ENCODE measurements around the gene LPAR6. TPM values are rescaled to one million over a fixed set of nuclear protein-coding genes. Genes with fewer than 3 reads are reported as not detected.
"Not testable (repeated sequence)": the region's sequence is repeated elsewhere in the genome, so short reads cannot be mapped to it uniquely, and the experiment has no call there.

Gene LPAR6
- total RNA-seq, 2 experiments from 2014 or later = 3.2 to 4.1 TPM

DNA sequence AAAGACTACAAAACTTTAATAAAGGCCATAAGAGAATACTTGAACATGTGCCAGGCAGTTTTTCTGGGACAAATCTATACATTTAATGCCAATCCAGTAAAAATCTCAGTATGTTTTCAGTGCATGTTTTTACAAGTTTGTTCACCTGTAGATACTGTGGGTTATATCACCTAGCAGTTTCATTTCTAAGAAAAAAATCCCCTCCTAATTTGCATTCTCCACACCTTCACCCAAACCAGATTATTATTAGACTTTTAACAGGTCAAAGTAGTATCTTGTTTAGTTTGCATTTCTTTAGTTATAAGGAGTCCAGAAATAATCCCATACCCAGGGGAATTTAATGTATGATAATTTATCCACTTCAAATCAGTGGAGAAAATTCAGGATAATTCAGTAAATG, 17.0 kb upstream of the LPAR6 start:
- no peak overlapping the region for H3K4me3 Mint-ChIP-seq
- peaks cover 30% of the 10 kb centered on the region for H3K4me1 Mint-ChIP-seq
- no peaks in the 10 kb centered on the region for H3K27me3 Mint-ChIP-seq
- H3K9me3 Mint-ChIP-seq = peaks cover 4% of the 10 kb centered on the region
- H3K36me3 Mint-ChIP-seq = peaks cover 15% of the 10 kb centered on the region
- DNase-seq = no peak
- no peak overlapping the region for H3K27ac Mint-ChIP-seq

GRCh38 chr13:48429036-48429435, 16.1 kb upstream of the LPAR6 start:
- peaks cover 20% of the 10 kb centered on the region for H3K36me3 Mint-ChIP-seq
- H3K9me3 Mint-ChIP-seq = peaks cover 4% of the 10 kb centered on the region
- no peak overlapping the region for H3K27ac Mint-ChIP-seq
- no peak for DNase-seq
- peaks cover 26% of the 10 kb centered on the region for H3K4me1 Mint-ChIP-seq
- H3K27me3 Mint-ChIP-seq = no peaks in the 10 kb centered on the region
- H3K4me3 Mint-ChIP-seq = no peak overlapping the region

GRCh38 chr13:48426755-48427298, 13.9 kb upstream of the LPAR6 start:
- not testable (repeated sequence) for H3K27me3 Mint-ChIP-seq, H3K27ac Mint-ChIP-seq, H3K9me3 Mint-ChIP-seq, H3K4me3 Mint-ChIP-seq, DNase-seq
- Mint-ChIP-seq H3K4me1 (peaks cover 19% of the 10 kb centered on the region), H3K36me3 (peaks cover 23% of the 10 kb centered on the region)

DNA sequence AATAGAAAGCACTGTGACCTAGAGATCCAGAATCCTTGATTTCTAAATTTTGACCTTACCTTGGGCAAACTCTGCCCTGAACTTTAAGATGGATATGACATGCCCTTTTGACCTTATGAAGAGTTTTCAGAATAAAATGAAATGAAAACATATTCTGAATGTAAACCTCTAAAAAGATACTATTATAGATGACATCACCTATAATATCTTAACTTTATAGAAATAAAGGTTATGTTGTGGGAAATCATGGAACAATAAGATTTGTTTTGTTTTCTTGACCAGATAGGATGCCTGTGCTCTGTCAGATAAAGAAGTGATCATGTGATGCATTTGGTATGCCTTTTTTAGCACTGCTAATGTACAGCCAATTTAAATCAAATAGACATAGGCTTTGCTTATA, 13.1 kb upstream of the LPAR6 start:
- Mint-ChIP-seq H3K4me3 (no peak overlapping the region), H3K36me3 (peaks cover 23% of the 10 kb centered on the region), H3K27ac (no peak overlapping the region)

GRCh38 chr13:48424212-48424611, 11.3 kb upstream of the LPAR6 start:
- peaks cover 26% of the 10 kb centered on the region for H3K36me3 Mint-ChIP-seq
- H3K9me3 Mint-ChIP-seq = peaks cover 14% of the 10 kb centered on the region

More for the DNA sequence above, 13.1 kb upstream of the LPAR6 start:
- Mint-ChIP-seq H3K9me3 (peaks cover 4% of the 10 kb centered on the region), H3K27me3 (no peaks in the 10 kb centered on the region), H3K4me1 (peaks cover 12% of the 10 kb centered on the region)
- no peak for DNase-seq

DNA sequence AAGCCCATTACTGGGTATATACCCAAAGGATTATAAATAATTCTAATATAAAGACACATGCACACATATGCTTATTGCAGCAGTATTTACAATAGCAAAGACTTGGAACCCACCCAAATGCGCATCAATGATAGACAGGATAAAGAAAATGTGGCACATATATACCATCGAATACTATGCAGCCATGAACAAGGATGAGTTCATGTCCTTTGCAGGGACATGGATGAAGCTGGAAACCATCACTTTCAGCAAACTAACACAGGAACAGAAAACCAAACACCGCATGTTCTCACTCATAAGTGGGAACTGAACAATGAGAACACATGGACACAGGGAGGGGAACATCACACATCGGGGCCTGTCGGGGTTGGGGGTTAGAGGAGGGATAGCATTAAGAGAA, 9.1 kb upstream of the LPAR6 start:
- not testable (repeated sequence) for H3K4me3 Mint-ChIP-seq

More at GRCh38 chr13:48424212-48424611, 11.3 kb upstream of the LPAR6 start:
- Mint-ChIP-seq H3K4me1 (peaks cover 3% of the 10 kb centered on the region), H3K27ac (no peak overlapping the region), H3K4me3 (no peak overlapping the region), H3K27me3 (no peaks in the 10 kb centered on the region)
- DNase-seq = no peak

GRCh38 chr13:48415516-48415915, 2.6 kb upstream of the LPAR6 start:
- H3K4me3 Mint-ChIP-seq = no peak overlapping the region
- no peak for DNase-seq
- peaks cover 43% of the 10 kb centered on the region for H3K36me3 Mint-ChIP-seq
- peaks cover 16% of the 10 kb centered on the region for H3K9me3 Mint-ChIP-seq
- H3K4me1 Mint-ChIP-seq = peaks cover 24% of the 10 kb centered on the region
- H3K27ac Mint-ChIP-seq = no peak overlapping the region
- no peaks in the 10 kb centered on the region for H3K27me3 Mint-ChIP-seq

More for the DNA sequence above, 9.1 kb upstream of the LPAR6 start:
- Mint-ChIP-seq H3K36me3 (peaks cover 38% of the 10 kb centered on the region), H3K9me3 (peaks cover 22% of the 10 kb centered on the region)
- not testable (repeated sequence) for H3K27ac Mint-ChIP-seq, H3K4me1 Mint-ChIP-seq, H3K27me3 Mint-ChIP-seq, DNase-seq

GRCh38 chr13:48414501-48414900, 1.6 kb upstream of the LPAR6 start:
- Mint-ChIP-seq H3K27me3 (no peaks in the 10 kb centered on the region), H3K4me3 (no peak overlapping the region), H3K27ac (no peak overlapping the region), H3K4me1 (peaks cover 31% of the 10 kb centered on the region), H3K9me3 (peaks cover 11% of the 10 kb centered on the region), H3K36me3 (peaks cover 52% of the 10 kb centered on the region)
- no peak for DNase-seq

DNA sequence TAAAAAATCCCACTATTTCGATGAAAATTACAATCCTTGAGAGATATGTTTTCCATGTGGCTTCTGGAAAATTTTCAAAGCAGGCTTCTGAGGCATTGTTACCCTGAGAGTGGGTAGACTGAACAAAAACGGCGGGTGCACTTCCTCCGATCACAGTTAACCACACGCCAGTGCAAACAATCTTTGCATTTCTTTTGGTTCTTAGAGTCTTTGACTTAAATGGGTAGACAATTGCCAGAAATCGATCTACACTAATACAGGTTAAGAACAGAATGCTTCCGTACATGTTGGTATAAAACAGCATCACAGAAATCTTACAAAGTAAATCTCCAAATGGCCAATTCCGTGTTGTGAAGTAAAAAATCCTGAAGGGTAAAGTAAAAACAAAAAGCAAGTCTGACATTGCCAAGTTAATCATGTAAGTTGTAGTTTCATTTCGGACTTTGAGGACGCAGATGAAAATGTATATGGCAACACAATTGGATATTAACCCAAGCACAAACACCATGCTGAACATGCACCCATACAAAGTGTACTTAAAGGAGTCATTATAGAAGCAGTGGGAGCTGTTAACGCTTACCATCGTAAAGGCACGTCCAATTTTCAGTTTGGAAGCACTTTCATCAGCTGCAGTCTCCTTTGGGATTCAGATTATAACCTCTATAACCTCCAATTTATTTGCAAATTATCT, 927 bp downstream of the LPAR6 start:
- Mint-ChIP-seq H3K4me1 (peaks cover 45% of the 10 kb centered on the region), H3K4me3 (peak overlapping the region; percentile 87), H3K27me3 (no peaks in the 10 kb centered on the region), H3K9me3 (no peaks in the 10 kb centered on the region), H3K27ac (peak overlapping the region; percentile 85), H3K36me3 (peaks cover 42% of the 10 kb centered on the region)
- DNase-seq = no peak

DNA sequence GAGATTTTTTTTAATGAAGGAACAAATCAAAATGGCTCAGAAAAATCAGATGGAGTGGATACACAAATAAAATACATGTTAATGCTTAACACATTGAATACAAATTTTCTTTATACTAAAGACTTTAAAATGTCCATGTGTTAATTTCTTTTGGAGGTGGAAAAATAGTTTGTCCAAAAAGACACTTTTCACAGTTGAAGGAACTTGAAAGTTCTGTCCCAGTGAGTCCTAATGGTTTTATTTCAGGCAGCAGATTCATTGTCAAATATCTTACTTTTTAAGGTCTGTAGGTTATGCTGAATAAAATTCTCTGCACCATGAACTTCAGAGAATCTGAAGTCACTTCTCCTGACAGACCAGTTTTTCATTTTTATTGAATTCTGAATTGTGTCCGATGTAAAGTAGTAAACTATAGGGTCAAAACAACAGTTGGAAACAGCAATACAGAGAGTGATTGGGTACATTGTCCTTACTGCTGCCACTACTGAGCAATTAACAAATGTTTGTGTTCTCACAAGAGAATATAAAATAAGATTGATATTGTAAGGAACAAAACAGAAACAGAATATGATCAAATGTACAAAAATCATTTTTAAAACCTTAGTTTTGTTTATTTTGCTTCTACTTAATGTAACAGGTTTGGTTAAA, 1.6 kb downstream of the LPAR6 start:
- H3K4me1 Mint-ChIP-seq = peaks cover 45% of the 10 kb centered on the region
- no peaks in the 10 kb centered on the region for H3K9me3 Mint-ChIP-seq
- DNase-seq = no peak
- H3K4me3 Mint-ChIP-seq = peak overlapping the region; percentile 87
- no peaks in the 10 kb centered on the region for H3K27me3 Mint-ChIP-seq
- peak overlapping the region; percentile 85 for H3K27ac Mint-ChIP-seq
- peaks cover 35% of the 10 kb centered on the region for H3K36me3 Mint-ChIP-seq

DNA sequence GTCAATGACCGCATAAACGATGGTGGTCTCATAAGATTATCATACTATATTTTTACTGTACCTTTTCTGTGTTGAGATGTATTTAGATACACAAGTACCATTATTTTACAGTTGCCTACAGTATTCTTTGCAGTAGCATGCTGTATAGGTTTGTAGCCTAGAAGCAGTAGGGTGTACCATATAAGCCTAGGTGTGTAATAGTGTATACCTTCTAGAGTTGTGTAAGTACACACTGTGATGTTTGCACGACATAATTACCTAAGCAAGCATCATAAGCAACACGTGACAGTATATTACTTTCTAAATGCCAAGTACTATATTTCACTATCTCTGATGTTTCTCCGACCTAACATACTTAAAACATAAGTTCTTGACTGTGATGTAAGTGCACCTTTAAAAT, 2.7 kb downstream of the LPAR6 start:
- Mint-ChIP-seq H3K4me3 (peak overlapping the region; percentile 70), H3K27ac (no peak overlapping the region), H3K9me3 (no peaks in the 10 kb centered on the region), H3K36me3 (peaks cover 25% of the 10 kb centered on the region), H3K4me1 (peaks cover 45% of the 10 kb centered on the region), H3K27me3 (no peaks in the 10 kb centered on the region)
- no peak for DNase-seq

DNA sequence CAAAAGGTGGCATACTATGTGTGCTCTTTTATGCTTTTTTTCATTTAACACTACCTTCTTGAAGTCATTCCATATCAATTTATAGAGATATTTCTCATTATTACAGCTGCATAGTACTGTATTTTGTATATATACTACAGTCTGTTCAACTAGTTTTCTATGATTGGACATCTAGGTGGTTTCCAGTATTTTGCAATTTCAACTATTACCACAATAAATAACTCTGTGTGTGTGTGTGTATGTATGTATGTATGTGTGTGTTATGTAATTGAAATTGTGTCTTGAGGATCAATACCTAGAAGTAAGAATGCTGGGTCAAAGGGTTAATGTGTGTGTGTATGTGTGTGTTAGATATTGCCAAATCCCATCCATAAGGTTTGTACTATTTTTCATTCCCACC, 7.0 kb downstream of the LPAR6 start:
- H3K9me3 Mint-ChIP-seq = no peaks in the 10 kb centered on the region
- H3K4me3 Mint-ChIP-seq = no peak overlapping the region
- no peak overlapping the region for H3K27ac Mint-ChIP-seq

GRCh38 chr13:48404952-48405351, 8.0 kb downstream of the LPAR6 start:
- no peak overlapping the region for H3K4me3 Mint-ChIP-seq
- peaks cover 18% of the 10 kb centered on the region for H3K36me3 Mint-ChIP-seq
- no peak for DNase-seq
- no peaks in the 10 kb centered on the region for H3K9me3 Mint-ChIP-seq
- H3K27me3 Mint-ChIP-seq = no peaks in the 10 kb centered on the region
- H3K4me1 Mint-ChIP-seq = peaks cover 45% of the 10 kb centered on the region
- no peak overlapping the region for H3K27ac Mint-ChIP-seq

More for the DNA sequence above, 7.0 kb downstream of the LPAR6 start:
- no peak for DNase-seq
- Mint-ChIP-seq H3K4me1 (peaks cover 45% of the 10 kb centered on the region), H3K27me3 (no peaks in the 10 kb centered on the region), H3K36me3 (peaks cover 24% of the 10 kb centered on the region)

- no peaks in the 10 kb centered on the region for H3K27me3 Mint-ChIP-seq
- H3K36me3 Mint-ChIP-seq = peaks cover 11% of the 10 kb centered on the region
- H3K4me3 Mint-ChIP-seq = no peak overlapping the region
- peak overlapping the region; percentile 7 for H3K27ac Mint-ChIP-seq
- no peaks in the 10 kb centered on the region for H3K9me3 Mint-ChIP-seq
- no peak for DNase-seq
- peaks cover 44% of the 10 kb centered on the region for H3K4me1 Mint-ChIP-seq
Observed at GRCh38 chr13:48403913-48404312, 9.0 kb downstream of the LPAR6 start.

GRCh38 chr13:48403151-48403631, 9.7 kb downstream of the LPAR6 start:
- Mint-ChIP-seq H3K4me3 (peak overlapping the region; percentile 35), H3K27ac (peak overlapping the region; percentile 75), H3K27me3 (no peaks in the 10 kb centered on the region), H3K36me3 (peaks cover 9% of the 10 kb centered on the region), H3K9me3 (no peaks in the 10 kb centered on the region), H3K4me1 (peaks cover 39% of the 10 kb centered on the region)
- peak; percentile 20 for DNase-seq

Data from activated naive CD8-positive, alpha-beta T cell treated with anti-CD3 and anti-CD28 coated beads for 36 hours (primary cell).